GM12864 (cell line): Measurements from ENCODE around the gene PLEK.

ENCODE experiments used
- DNase-seq: peaks from one replicate; pipeline ENCODE4 v3.0.0-alpha.2; 2011; ENCODE audit warnings: low read depth
- H3K4me3 ChIP-seq: 2 replicates; pipeline ENCODE4 v1.5.1; 2011; ENCODE audit warnings: mild to moderate bottlenecking, low read depth, low read length, control low read depth
- TF ChIP-seq, protein P1 (sequence below): IDR thresholded peaks from 2 replicates; pipeline ENCODE4 v1.5.1; 2011; ENCODE audit warnings: low read depth, mild to moderate bottlenecking, moderate library complexity, low read length, control low read depth, inconsistent platforms; ENCODE audit errors: missing control alignments

The PLEK gene, protein sequence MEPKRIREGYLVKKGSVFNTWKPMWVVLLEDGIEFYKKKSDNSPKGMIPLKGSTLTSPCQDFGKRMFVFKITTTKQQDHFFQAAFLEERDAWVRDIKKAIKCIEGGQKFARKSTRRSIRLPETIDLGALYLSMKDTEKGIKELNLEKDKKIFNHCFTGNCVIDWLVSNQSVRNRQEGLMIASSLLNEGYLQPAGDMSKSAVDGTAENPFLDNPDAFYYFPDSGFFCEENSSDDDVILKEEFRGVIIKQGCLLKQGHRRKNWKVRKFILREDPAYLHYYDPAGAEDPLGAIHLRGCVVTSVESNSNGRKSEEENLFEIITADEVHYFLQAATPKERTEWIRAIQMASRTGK

DNA sequence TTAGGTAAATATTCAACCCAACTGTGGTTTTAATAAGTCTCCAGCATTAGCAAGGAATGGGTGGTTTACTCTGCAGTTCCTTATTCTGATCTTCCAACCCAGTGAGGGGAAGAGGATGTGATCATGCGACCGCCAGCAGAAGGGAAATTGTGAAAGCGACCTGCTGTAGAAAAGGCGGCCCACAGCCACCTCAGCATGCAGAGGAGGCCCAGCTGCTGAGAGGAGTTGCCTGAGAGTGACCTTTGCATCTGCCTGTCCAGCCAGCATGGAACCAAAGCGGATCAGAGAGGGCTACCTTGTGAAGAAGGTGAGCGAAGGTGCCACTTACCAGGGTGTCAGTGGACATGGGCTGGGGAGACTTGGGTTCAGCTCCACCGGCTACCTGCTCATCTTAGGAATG lies at the start of gene PLEK:
PLEK (plus strand) TSS at position 196 of the 400 bp plus-strand sequence; CDS start at position 266, 70 bp downstream.
- peak within 1 kb of the TSS; percentile 89 for H3K4me3 ChIP-seq
- DNase-seq = no peak
- TF ChIP-seq, protein P1, sequence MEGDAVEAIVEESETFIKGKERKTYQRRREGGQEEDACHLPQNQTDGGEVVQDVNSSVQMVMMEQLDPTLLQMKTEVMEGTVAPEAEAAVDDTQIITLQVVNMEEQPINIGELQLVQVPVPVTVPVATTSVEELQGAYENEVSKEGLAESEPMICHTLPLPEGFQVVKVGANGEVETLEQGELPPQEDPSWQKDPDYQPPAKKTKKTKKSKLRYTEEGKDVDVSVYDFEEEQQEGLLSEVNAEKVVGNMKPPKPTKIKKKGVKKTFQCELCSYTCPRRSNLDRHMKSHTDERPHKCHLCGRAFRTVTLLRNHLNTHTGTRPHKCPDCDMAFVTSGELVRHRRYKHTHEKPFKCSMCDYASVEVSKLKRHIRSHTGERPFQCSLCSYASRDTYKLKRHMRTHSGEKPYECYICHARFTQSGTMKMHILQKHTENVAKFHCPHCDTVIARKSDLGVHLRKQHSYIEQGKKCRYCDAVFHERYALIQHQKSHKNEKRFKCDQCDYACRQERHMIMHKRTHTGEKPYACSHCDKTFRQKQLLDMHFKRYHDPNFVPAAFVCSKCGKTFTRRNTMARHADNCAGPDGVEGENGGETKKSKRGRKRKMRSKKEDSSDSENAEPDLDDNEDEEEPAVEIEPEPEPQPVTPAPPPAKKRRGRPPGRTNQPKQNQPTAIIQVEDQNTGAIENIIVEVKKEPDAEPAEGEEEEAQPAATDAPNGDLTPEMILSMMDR = no peak

DNA sequence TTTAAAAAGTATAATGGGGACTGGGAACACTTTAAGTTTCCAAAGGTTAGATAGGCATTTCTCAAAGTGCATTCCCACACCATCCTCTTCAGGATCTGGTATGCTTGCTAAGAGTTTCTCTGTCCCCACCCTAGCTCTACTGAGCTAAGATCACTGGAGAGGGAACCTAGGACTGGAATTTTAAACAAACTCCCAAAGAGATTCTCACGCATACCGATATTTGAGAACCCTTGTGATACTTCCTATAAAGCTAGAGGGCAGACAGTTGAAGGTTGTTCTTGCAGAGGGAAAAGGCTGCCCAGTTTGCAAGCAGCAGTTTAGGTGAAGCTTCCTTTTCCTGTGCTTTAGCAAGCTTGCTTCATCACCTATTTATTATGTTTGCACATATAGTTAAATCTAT lies 49.0 kb upstream of the PLEK start:
- TF ChIP-seq, protein P1 = no peak
- DNase-seq = no peak
- no peak overlapping the region for H3K4me3 ChIP-seq

DNA sequence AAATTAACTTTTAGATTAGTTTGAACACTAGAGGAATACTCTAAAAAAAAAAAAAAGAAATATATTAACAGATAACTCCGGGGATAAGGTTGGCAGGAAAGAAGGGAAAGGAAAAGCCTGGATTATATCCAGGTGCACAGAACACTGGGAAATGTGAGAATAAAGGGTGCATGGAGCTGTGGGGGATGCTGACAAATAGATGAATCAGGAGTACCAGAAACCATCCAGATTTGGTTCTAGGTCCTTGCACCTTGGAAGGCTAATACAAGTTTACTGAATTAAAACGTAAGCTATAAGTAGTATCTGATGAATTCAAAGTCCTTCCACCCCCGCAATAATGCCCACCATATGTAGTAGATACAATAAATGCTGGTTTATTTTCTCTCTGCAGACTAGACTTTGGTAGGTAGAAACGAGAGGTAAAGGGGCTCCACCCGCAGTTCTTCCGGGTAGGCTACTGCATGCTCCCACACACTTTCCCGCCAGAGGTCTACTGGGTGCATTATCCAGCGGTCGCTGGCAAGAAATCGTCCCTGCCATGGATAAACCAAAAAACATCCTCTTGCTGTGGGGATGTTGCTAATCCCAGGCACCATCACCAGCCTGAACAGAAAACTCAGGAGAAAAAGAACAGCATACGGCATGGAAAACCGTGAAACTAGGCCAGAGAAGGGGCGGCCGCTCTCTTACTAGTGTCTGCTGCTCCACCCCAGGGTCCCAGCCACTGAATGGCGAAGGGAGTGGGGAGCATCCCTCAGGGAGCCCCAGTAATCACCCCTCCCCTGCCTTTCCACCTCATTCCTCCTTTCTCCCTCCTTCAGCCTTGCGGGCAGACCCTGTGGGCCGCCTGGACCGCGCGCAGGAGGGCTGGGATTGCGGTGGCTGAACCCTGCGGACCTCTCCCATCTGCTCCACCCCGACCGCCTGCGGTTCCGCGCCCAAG lies 46.8 kb upstream of the PLEK start:
- TF ChIP-seq, protein P1 = no peak
- DNase-seq = no peak
- H3K4me3 ChIP-seq = no peak overlapping the region

DNA sequence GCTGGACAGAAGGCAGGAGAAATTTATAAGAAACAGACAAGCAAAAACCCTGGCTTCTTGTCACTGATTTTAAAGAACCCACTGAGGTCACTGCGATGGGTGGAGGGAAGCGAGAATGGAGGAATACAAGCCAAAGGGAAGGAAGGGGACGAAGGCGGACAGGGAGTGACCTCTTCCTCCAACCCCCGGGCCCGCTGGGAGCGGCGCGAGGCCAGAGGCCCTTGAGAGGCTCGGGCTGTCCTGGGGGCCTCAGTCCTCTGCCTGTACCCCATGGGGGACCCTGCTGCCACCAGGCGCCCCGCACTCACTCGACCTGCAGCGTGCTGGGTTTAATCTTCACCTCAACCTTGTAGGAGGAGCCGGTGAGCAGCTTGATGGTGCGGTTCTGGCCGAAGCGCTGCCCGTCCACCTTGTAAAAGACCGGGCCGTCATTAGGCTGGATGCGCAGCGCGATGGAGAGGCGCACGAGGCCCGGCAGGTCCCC lies 46.1 kb upstream of the PLEK start:
- DNase-seq = no peak
- H3K4me3 ChIP-seq = no peak overlapping the region; the same call in 1 of the 2 replicates
- TF ChIP-seq, protein P1 = no peak

DNA sequence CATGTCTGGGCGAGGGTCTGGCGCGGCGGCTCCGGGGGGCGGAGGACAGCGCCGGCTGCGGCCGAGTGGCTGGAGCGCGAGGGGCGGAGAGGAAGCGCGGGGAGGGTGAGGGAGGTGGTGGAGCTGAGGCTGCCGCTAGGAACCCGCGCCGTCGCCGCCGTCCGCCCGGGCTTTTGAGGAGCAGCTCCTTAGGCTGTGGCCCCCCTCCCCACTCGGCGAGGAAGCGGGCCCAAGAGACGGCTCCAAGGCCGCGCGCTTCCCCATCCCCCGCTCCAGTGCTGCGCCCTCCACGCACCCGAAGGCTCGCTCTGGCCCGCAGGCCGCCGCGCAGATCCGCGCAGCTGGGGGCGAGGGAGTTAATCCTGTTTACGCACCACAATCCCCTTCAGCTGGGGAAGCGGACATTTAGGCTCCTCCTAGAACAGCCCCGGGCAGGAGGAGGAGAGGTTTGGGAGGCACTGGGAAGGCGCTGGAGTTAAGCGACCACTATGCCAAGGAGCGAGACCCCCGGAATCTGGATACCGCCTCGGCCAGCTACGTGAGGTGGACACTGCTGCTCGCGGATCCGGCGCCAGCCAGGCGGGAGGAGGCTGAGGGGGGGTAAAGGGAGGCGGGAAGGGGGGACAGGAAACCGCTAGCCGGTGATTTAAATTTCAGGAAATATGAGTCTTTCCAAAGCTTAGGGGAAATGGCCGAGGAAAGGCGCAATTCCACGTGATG lies 45.5 kb upstream of the PLEK start, which contains the start of gene CNRIP1:
CNRIP1 (minus strand) TSS at position 552 of the 720 bp plus-strand sequence; CDS start at position 3, 549 bp downstream.
- H3K4me3 ChIP-seq = peak within 1 kb of the TSS; percentile 34
- DNase-seq = no peak
- TF ChIP-seq, protein P1 = no peak

DNA sequence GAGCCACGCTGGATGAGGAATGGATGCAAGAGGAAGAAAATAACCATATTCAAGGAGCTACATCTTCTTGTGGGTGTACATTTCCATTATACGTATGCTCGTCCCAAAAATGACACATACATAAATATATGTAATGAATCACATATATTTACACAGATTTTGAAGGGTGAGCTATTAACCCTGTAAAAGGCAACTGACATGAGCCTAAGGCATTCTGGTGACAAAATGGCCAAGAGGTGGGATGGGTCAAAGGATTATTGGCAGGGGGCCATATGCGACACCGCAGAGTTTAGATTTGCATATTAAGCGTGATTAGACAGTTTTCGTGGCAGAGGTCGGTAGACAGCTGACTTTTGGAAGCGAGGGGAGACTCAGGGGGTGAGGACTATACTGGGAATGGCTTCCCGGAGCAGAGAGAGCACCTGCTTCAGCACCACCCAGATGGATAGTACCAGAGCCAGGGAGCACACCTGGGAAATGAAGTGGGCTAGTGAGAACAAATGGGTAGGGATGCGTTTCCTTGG lies 44.9 kb upstream of the PLEK start:
- no peak overlapping the region; the same call in 1 of the 2 replicates for H3K4me3 ChIP-seq
- no peak for DNase-seq
- TF ChIP-seq, protein P1 = no peak
